ENCODE results near the gene HAO2. TPM values are rescaled to one million over a fixed set of nuclear protein-coding genes. Genes with fewer than 3 reads are reported as not detected.

Gene HAO2
- total RNA-seq, 1 experiment from 2014 or later = 0.13 TPM

GRCh38 chr1:119366424-119366823 is 2.2 kb upstream of the HAO2 start:
- Histone ChIP-seq H4K5ac (ENCODE audit: insufficient read length, low read depth, low read length) (no peak overlapping the region), H3K79me1 (ENCODE audit: insufficient read depth, low read depth, low read length, poor library complexity, severe bottlenecking) (no peaks in the 10 kb centered on the region), H2BK5ac (ENCODE audit: insufficient read length, low read length) (no peak overlapping the region), H2BK12ac (ENCODE audit: insufficient read length, low read depth, low read length) (no peak overlapping the region), H3K23me2 (ENCODE audit: insufficient read length, low read depth, low read length, poor library complexity, severe bottlenecking) (no peaks in the 10 kb centered on the region), H3K56ac (ENCODE audit: insufficient read length, low read depth, low read length) (no peak overlapping the region), H3K9me3 (ENCODE audit: control insufficient read depth, low read depth, low read length) (no peaks in the 10 kb centered on the region), H2AFZ (ENCODE audit: low read length) (no peak overlapping the region), H3K4me2 (ENCODE audit: insufficient read depth, insufficient read length, low read length) (no peak overlapping the region), H2BK15ac (ENCODE audit: low read depth, low read length) (no peak overlapping the region), H3K9ac (ENCODE audit: extremely low read depth, insufficient read length, low read length) (no peak overlapping the region), H3T11ph (ENCODE audit: low read length) (no peak overlapping the region), H3K4me1 (ENCODE audit: insufficient read depth, low read length) (no peaks in the 10 kb centered on the region), H3K27me3 (ENCODE audit: insufficient read depth, low read length) (no peaks in the 10 kb centered on the region), H4K91ac (ENCODE audit: insufficient read length, low read depth, low read length) (no peak overlapping the region), H3K18ac (ENCODE audit: insufficient read length, low read depth, low read length) (no peak overlapping the region), H2BK20ac (ENCODE audit: low read depth, low read length, poor library complexity, severe bottlenecking) (no peak overlapping the region), H2BK120ac (ENCODE audit: low read depth, low read length, poor library complexity, severe bottlenecking) (no peak overlapping the region), H3K23ac (ENCODE audit: insufficient read length, low read depth, low read length) (no peak overlapping the region), H4K20me1 (ENCODE audit: control insufficient read depth, insufficient read depth, insufficient read length) (no peaks in the 10 kb centered on the region), H3K14ac (ENCODE audit: insufficient read depth, low read length) (no peak overlapping the region), H2AK5ac (ENCODE audit: insufficient read length, low read length) (no peak overlapping the region), H3K27ac (ENCODE audit: insufficient read length, low read depth, low read length) (no peak overlapping the region), H3K4ac (ENCODE audit: low read depth, low read length) (no peak overlapping the region), H3K79me2 (ENCODE audit: insufficient read depth, low read length) (no peaks in the 10 kb centered on the region), H4K8ac (replicated peaks; ENCODE audit: insufficient read length, low read depth, low read length) (no peak overlapping the region)
- H3K36me3 Mint-ChIP-seq (ENCODE audit: insufficient read depth in 1 of 3, low read depth in 3 of 3) = peaks cover 0 to 1% (median 0%) of the 10 kb centered on the region in 3 experiments; a peak in 2 of 7 replicates
- H3K9me3 Mint-ChIP-seq = no peaks in the 10 kb centered on the region; a peak in 1 of 5 replicates
- H3K4me3 Mint-ChIP-seq = no peak overlapping the region
- no peaks in the 10 kb centered on the region; the same call in 1 of the 2 replicates for H3K27me3 Mint-ChIP-seq (ENCODE audit: low read depth)
- no peak for TF ChIP-seq CTCF (conservative IDR thresholded peaks at IDR 0.05)
- no peak for DNase-seq
- H3K4me1 Mint-ChIP-seq = peaks cover 15 to 18% of the 10 kb centered on the region in 2 experiments
- no CpG with 5 or more reads among the region's 3 CpGs for WGBS (ENCODE audit: extremely low coverage, insufficient read length, low lambda C conversion rate)
- H3K27ac Mint-ChIP-seq = no peak overlapping the region
